ENCODE results near the gene SECISBP2.
"Not testable (repeated sequence)": the region's sequence is repeated elsewhere in the genome, so short reads cannot be mapped to it uniquely, and the experiment has no call there.

Gene SECISBP2

DNA sequence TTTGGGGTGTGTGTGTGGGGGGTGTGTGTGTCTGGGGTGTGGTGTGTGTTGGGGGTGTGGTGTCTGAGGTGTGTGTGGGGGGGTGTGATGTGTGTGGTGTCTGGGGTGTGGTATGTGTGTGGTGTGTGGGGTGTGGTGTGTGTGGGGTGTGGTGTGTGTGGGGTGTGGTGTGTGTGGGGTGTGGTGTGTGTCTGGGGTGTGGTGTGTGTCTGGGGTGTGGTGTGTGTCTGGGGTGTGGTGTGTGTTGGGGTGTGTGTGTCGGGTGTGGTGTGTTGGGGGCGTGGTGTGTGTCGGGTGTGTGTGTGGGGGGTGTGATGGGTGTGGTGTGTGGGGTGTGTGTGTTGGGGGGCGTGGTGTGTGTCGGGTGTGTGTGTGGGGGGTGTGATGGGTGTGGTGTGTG is 53.5 kb downstream of the SECISBP2 start:
- H3K36me3 ChIP-seq (ENCODE audit: insufficient read depth, low read length); H3K9ac ChIP-seq (ENCODE audit: low read depth, low read length); H3K4me1 ChIP-seq (ENCODE audit: insufficient read depth, low read length); H3K9me3 ChIP-seq (ENCODE audit: control insufficient read depth, insufficient read depth, low read length): not testable (repeated sequence)

GRCh38 chr9:89372230-89372816 is 54.0 kb downstream of the SECISBP2 start:
- no peak overlapping the region for H3K9ac ChIP-seq (ENCODE audit: low read depth, low read length)
- H3K9me3 ChIP-seq (ENCODE audit: control insufficient read depth, insufficient read depth, low read length), result no peaks in the 10 kb centered on the region
- no peaks in the 10 kb centered on the region for H3K4me1 ChIP-seq (ENCODE audit: insufficient read depth, low read length)
- H3K36me3 ChIP-seq (ENCODE audit: insufficient read depth, low read length), result no peaks in the 10 kb centered on the region; the same call in none of the 2 replicates

- H3K36me3 ChIP-seq (ENCODE audit: insufficient read depth, low read length), result no peaks in the 10 kb centered on the region; the same call in none of the 2 replicates
- H3K4me1 ChIP-seq (ENCODE audit: insufficient read depth, low read length), result no peaks in the 10 kb centered on the region
- no peaks in the 10 kb centered on the region for H3K9me3 ChIP-seq (ENCODE audit: control insufficient read depth, insufficient read depth, low read length)
- no peak overlapping the region for H3K9ac ChIP-seq (ENCODE audit: low read depth, low read length)
Observed at GRCh38 chr9:89372979-89373378, 54.7 kb downstream of the SECISBP2 start.

DNA sequence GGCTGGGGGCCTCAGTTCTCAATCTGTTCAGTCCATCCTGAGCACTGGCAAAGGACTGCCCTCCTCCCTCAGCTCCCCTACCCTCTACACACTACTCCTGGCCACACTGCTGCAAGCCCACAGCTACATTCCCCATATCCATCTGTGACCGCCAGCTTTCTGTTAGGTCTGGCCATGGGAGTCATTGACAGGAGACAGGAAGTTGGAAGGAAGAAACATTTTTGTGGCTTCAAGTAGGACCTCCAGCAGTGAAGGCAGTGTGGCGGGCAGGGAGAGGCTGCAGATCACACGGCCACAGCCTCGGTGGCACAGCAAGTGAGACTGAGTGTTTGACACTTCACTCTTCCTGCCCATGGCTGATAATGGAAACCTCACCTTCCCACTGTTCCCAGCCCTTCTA is 55.9 kb downstream of the SECISBP2 start:
- Histone ChIP-seq H3K4me1 (ENCODE audit: insufficient read depth, low read length) (no peaks in the 10 kb centered on the region), H3K36me3 (ENCODE audit: insufficient read depth, low read length) (no peaks in the 10 kb centered on the region; the same call in none of the 2 replicates), H3K9ac (ENCODE audit: low read depth, low read length) (no peak overlapping the region), H3K9me3 (ENCODE audit: control insufficient read depth, insufficient read depth, low read length) (no peaks in the 10 kb centered on the region)

DNA sequence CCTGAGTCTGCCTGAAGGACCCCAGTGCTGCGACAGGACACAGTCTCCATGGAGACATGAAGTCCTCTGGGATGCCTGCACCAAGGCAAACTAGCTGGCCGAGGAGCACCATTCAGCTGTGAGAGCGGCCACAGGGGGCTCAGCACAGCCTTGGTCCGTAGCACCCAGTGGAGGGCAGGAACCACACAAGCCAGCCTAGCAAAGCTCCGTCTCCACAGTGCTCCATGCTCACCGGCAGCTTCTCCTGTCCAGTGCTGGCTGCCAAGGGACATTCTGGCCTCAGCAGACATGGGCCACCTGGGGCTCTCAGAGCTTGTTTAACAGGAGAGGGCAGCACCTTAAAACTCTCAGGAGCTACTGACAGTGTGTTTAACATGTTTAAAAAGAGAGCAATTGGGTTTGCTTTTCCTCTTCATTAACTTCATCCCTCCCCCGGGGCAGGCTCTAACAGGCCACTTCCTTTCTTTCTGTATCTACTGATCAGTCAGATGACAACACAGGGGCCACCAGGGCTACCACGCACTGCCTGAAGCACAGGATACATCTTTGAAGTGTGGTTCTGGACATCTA is 57.0 kb downstream of the SECISBP2 start:
- H3K36me3 ChIP-seq (ENCODE audit: insufficient read depth, low read length), result no peaks in the 10 kb centered on the region; the same call in none of the 2 replicates
- H3K9ac ChIP-seq (ENCODE audit: low read depth, low read length), result no peak overlapping the region
- H3K4me1 ChIP-seq (ENCODE audit: insufficient read depth, low read length), result no peaks in the 10 kb centered on the region
- no peaks in the 10 kb centered on the region for H3K9me3 ChIP-seq (ENCODE audit: control insufficient read depth, insufficient read depth, low read length)

DNA sequence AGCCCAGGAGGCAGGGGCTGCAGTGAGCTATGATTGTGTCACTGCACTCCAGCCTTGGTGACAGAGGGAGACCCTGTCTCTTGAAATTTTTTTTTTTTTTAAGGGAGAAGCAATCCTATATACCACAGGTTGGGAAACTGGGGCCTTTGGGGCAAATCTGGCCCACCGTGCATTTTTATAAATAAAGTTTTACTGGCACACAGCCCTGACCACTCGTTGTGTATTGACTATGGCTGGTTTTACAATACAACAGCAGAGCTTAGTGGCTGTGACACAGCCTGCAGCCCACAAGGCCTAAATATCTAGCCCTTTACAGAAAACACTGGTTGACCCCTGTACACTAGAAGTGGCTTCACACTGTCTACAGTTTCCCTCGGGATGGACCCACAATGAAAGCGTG is 58.0 kb downstream of the SECISBP2 start:
- no peaks in the 10 kb centered on the region for H3K9me3 ChIP-seq (ENCODE audit: control insufficient read depth, insufficient read depth, low read length)
- H3K9ac ChIP-seq (ENCODE audit: low read depth, low read length), result no peak overlapping the region
- no peaks in the 10 kb centered on the region; the same call in none of the 2 replicates for H3K36me3 ChIP-seq (ENCODE audit: insufficient read depth, low read length)
- no peaks in the 10 kb centered on the region for H3K4me1 ChIP-seq (ENCODE audit: insufficient read depth, low read length)

- Histone ChIP-seq H3K4me1 (ENCODE audit: insufficient read depth, low read length) (no peaks in the 10 kb centered on the region), H3K36me3 (ENCODE audit: insufficient read depth, low read length) (no peaks in the 10 kb centered on the region; the same call in none of the 2 replicates)
Observed at GRCh38 chr9:89376741-89377351, 58.5 kb downstream of the SECISBP2 start.

DNA sequence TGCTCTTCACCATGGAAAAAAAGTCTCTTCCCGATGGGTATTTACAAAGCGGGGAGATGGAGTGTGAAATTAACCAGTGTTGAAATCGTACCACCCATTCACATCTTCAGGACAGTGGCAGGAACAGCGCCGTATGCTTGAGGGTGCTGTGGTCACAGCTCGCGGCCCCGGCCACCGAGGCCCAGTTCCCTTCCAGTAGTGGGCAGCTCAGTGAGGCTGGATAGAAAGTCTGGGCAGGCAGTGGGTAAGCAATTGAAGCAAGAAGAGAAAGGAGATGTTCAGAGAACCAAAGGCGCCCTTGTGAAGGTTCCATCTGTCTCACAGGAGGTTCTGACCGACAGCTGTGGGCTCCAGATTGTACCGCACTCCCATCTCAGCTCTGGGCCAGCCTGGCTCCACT is 59.1 kb downstream of the SECISBP2 start:
- Histone ChIP-seq H3K4me1 (ENCODE audit: insufficient read depth, low read length) (no peaks in the 10 kb centered on the region), H3K9me3 (ENCODE audit: control insufficient read depth, insufficient read depth, low read length) (no peaks in the 10 kb centered on the region), H3K36me3 (ENCODE audit: insufficient read depth, low read length) (no peaks in the 10 kb centered on the region; the same call in none of the 2 replicates), H3K9ac (ENCODE audit: low read depth, low read length) (no peak overlapping the region)

More at GRCh38 chr9:89376741-89377351, 58.5 kb downstream of the SECISBP2 start:
- no peaks in the 10 kb centered on the region for H3K9me3 ChIP-seq (ENCODE audit: control insufficient read depth, insufficient read depth, low read length)
- no peak overlapping the region for H3K9ac ChIP-seq (ENCODE audit: low read depth, low read length)

GRCh38 chr9:89378541-89378940 is 60.2 kb downstream of the SECISBP2 start:
- no peaks in the 10 kb centered on the region; the same call in none of the 2 replicates for H3K36me3 ChIP-seq (ENCODE audit: insufficient read depth, low read length)
- H3K9ac ChIP-seq (ENCODE audit: low read depth, low read length), result no peak overlapping the region
- no peaks in the 10 kb centered on the region for H3K9me3 ChIP-seq (ENCODE audit: control insufficient read depth, insufficient read depth, low read length)
- no peaks in the 10 kb centered on the region for H3K4me1 ChIP-seq (ENCODE audit: insufficient read depth, low read length)

DNA sequence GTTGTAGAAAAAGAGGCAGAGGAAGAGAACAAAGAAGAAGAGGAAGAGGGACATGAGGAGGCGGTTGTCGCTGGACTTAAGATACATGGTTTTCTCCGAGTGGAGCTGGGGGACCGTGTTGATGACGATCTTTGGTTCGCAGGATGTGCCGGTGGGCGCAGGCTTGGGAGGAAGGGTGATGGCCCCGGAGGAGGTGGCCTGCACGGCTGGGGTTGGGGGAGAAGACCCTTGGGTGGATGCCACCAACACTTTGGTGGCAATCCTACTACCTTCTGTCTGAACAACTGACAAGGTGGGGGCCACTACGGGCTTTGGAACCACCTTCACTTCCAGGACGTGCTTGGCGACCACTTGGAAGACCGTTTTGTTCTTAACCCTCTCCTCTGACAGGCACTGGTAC is 60.7 kb downstream of the SECISBP2 start:
- no peaks in the 10 kb centered on the region for H3K9me3 ChIP-seq (ENCODE audit: control insufficient read depth, insufficient read depth, low read length)
- H3K4me1 ChIP-seq (ENCODE audit: insufficient read depth, low read length), result no peaks in the 10 kb centered on the region
- no peak overlapping the region for H3K9ac ChIP-seq (ENCODE audit: low read depth, low read length)
- H3K36me3 ChIP-seq (ENCODE audit: insufficient read depth, low read length), result no peaks in the 10 kb centered on the region; the same call in none of the 2 replicates

GRCh38 chr9:89379508-89380115 is 61.3 kb downstream of the SECISBP2 start:
- no peaks in the 10 kb centered on the region; the same call in none of the 2 replicates for H3K36me3 ChIP-seq (ENCODE audit: insufficient read depth, low read length)
- no peak overlapping the region for H3K9ac ChIP-seq (ENCODE audit: low read depth, low read length)
- H3K9me3 ChIP-seq (ENCODE audit: control insufficient read depth, insufficient read depth, low read length), result no peaks in the 10 kb centered on the region
- H3K4me1 ChIP-seq (ENCODE audit: insufficient read depth, low read length), result no peaks in the 10 kb centered on the region

DNA sequence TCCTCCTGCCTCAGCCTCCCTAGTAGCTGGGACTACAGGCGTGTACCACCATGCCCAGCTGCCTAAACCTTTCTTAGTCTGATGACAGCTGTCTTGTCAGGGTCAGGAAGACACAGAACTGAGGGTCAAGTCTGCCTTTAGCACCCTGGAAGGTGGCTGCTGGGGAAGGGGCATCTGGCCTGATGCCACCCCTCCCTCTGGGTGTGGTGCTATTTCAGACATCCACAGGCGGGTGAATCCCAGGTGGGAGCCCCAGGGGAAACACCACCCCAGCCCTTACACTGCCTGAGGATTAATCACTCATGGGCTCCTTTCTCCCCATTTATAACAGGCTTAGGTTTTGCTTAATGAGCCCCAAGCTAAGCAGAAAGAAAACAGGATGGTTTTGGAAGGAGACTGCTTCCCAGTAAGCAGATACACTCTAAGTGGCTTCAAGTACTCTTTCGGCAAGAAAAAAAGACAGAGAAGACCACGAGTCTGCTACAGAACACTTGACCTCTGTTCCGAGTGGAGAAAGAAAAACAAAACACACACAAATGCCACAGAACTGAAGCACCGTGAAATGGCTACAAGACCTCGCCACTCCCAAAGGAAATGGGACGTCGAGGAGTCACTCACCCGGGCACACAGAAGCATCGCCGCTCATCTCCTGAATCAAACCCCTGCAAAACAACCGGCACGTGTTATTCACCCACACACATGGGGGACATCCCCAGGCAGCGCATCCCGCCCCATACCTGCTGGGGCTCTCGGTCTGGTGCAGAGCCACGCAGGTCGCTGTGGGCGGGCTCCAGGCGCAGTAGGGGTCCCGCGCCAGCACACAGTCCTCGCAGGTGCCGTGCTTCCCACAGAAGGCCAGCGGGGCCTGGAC is 62.4 kb downstream of the SECISBP2 start:
- Histone ChIP-seq H3K9ac (ENCODE audit: low read depth, low read length) (no peak overlapping the region), H3K4me1 (ENCODE audit: insufficient read depth, low read length) (no peaks in the 10 kb centered on the region), H3K36me3 (ENCODE audit: insufficient read depth, low read length) (peaks cover 4% of the 10 kb centered on the region), H3K9me3 (ENCODE audit: control insufficient read depth, insufficient read depth, low read length) (no peaks in the 10 kb centered on the region)

GRCh38 chr9:89381308-89381609 is 63.0 kb downstream of the SECISBP2 start:
- Histone ChIP-seq H3K36me3 (ENCODE audit: insufficient read depth, low read length) (peaks cover 4% of the 10 kb centered on the region; the same call in 1 of the 2 replicates), H3K9me3 (ENCODE audit: control insufficient read depth, insufficient read depth, low read length) (no peaks in the 10 kb centered on the region), H3K4me1 (ENCODE audit: insufficient read depth, low read length) (no peaks in the 10 kb centered on the region), H3K9ac (ENCODE audit: low read depth, low read length) (no peak overlapping the region)
